Measurements from ENCODE around the gene PHLDB2.

The PHLDB2 gene

DNA sequence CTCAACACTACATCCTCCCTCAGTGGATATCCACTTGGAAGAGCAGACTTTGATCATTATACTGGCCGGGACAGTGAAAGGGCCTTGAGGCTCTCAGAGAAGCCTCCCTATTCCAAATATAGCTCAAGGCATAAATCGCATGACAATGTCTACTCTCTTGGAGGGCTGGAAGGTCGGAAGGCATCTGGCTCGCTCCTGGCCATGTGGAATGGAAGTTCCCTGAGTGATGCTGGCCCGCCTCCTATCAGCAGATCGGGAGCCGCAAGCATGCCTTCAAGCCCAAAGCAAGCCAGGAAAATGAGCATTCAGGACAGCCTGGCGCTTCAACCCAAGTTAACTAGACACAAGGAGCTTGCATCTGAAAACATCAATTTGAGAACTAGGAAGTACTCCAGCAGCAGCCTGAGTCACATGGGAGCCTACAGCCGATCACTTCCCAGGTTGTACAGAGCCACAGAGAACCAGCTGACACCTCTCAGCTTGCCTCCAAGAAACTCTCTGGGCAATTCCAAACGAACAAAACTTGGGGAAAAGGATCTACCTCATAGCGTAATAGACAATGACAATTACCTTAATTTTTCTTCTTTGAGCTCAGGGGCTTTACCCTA lies 25.4 kb downstream of the PHLDB2 start:
- no peak for DNase-seq (ENCODE audit: low spot score)

DNA sequence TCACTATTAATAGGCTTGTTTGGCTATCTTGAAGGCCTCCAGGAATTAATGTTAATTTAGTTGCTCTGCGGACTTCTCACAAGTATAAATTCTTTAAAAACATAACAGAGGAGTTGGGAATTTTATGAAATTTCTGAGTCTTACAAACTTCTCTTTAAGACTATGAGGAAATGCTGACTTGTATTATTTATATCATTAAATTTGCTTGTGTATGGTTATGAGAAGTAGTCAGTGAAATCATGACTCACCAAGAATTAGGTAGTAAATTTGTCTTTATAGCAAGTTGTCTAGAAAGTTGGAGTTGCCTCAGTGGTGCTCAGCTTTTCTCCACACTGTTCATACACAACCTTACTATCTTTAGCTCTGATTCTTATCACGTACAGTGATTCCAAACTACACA lies 26.5 kb downstream of the PHLDB2 start:
- no peak for DNase-seq (ENCODE audit: low spot score)

DNA sequence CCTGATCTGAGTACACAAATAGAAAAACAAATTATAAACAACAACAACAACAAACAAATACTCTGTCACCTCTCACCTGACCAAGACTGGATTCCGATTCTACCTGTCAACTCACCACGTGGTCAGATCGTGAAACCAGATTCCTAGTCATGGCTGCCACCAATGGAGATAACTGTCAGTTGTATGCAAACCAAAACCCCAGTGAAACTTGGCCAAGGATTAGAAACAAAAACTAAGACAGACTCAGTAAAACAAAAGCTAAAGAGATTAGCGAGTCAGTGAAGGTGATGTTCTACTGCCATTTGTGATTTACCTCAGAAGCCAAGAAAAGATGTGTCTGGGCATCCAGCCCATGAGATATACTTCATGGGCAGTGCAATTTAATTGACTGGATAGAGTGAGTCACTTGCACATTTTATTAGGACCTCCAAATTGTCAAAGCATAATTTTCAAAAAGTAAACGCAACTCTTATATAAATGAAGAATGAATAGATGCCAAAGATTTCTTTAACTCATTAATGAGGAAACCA lies 31.1 kb downstream of the PHLDB2 start:
- DNase-seq (ENCODE audit: low spot score): no peak

DNA sequence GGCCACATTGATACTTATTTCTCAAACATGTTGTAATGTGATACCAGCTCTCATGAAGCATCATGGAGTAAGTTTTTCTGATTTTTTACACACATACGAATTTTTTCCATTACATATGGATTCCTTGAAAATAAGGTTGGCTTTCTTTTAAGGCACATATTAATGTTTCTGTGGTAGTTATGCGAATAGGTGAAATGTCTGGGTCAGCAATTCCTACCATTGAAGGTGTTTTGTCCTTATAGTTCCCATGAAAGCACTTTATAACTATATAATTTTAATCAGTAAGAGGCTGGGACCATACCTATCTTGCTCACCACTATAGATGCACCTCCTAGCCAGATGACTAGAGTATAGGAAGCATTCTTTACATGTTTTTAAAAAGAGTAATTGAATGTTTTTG lies 33.0 kb downstream of the PHLDB2 start:
- DNase-seq (ENCODE audit: low spot score): no peak

DNA sequence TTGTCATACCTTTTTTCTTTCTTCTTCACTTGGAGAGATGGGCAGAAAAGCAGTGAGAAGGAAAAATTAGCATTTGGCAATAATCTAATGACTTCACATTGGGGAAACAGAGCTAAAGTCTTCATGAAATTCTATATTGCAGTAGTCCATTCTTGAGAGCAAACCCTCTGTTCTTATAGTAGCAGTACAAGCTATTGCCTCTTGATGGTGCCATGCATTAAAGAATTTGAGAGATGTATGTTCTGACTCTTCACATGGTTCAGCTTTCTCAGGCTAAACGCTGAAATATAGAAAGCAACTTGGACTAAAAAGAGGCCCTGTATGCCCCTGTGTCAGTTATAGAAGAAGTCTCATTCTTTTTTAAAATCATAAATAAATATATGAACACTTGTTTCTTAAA lies 36.0 kb downstream of the PHLDB2 start:
- DNase-seq (ENCODE audit: low spot score): peak; percentile 33

DNA sequence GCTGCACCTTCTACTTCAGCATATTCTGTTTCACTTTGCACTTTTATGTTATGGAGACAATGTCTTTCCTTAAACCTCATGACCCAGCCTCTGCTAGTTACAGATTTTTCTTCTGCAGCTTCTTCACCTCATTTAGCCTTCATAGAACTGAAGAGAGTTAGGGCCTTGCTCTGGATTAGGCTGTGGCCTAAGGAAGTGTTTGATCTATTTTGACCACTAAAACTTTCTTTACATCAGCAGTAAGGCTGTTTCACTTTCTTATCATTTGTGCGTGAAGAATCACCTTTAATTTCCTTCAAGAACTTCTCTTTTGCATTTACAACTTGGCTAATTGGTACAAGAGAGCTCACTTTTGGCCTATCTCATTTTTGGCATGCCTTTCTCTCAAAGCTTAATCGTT lies 40.9 kb downstream of the PHLDB2 start:
- DNase-seq (ENCODE audit: low spot score): no peak

DNA sequence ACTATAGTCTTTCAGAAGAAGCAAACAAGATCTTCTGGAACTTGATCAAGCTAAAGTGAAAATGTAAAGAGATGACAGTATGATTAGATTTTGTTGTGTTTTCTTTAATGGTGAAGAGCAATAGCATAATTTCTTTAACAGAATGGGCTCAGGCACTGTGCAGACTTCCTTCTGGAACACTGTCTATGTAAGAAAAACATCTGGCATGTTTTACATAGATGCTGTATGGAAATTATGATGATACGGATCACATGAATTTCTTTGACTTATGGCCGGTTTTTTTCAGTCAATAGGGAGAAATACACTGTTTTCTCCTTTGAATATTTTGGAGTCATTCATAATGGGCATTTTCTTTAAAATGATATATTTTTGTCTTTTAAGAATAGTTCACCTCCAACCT lies 42.6 kb downstream of the PHLDB2 start:
- no peak for DNase-seq (ENCODE audit: low spot score)

DNA sequence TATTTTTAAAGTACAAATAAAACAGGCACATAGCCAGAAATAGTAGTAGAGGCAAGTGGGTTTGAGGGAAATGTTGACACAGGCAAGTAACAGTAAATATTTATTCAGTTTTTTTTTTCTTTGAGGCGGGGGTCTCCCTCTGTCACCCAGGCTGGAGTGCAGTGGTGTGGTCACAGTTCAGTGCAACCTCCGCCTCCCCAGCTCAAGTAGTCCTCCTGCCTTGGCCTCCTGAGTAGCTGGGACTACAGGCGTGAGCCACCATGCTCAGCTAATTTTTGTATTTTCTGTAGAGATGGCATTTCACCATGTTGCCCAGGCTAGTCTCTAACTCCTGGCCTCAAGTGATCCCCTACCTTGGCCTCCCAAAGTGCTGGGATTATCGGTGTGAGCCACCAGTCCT lies 43.5 kb downstream of the PHLDB2 start:
- DNase-seq (ENCODE audit: low spot score): no peak

DNA sequence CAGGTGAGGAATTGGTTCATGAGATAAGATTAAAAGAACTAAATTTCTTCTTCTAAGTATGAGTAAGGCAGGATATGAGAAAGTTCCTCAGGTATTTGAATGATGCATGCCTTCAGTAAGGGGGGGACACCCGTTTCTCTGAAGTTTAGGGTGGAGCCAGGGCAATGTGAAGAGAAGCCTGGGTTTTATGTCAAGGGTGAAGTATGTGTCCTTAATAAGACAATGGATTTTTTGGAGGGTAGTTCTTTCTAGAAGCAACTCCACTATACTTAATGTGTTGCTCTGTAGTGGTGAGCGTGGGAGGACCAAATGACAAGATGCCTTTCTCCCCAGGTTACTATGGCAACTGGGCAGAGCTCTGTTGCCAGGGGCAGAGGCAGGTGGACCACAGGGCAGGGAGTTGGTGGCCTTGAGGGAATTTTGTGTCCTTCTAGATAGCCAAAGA lies 44.0 kb downstream of the PHLDB2 start:
- DNase-seq (ENCODE audit: low spot score): no peak

DNA sequence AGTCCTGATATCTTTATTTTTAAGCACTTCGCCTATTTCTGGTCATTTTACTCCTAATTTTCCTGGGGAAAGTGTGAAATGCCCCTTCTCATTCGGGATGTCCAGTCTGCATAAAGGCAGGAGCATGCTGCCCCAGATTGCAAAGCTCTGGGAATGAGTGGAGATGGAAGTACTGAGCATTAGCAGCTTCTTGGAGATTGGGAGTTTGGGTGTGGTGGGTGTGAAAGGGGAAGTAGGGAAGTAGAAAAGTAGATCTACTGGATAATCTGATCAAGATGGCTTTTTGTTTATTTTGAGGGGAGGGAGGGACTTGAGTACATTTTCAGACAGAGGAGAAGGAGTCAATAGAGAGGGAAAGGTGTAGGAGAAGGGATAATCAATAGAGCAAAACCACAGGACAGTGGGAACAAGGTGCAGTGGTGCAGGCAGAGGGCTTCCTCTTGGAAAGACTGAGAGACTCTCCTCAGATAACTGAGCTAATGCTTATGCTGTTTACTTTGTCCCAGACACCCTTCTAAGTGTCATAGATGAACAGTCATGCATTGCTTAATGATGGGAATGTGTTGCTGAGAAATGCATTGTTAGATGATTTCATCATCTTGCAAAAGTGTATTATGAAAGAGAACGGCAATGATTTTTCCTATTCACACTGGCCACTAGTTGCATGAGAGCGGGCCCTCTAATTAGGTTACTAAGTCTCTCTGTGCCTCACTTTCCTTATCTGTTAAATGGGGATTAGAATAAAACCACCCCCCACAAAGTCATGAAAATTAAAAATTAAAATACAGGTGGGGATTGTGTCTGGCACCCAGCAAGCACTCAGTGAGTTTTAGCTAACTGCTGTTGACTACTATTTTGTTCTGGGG lies 45.5 kb downstream of the PHLDB2 start:
- DNase-seq (ENCODE audit: low spot score): no peak

DNA sequence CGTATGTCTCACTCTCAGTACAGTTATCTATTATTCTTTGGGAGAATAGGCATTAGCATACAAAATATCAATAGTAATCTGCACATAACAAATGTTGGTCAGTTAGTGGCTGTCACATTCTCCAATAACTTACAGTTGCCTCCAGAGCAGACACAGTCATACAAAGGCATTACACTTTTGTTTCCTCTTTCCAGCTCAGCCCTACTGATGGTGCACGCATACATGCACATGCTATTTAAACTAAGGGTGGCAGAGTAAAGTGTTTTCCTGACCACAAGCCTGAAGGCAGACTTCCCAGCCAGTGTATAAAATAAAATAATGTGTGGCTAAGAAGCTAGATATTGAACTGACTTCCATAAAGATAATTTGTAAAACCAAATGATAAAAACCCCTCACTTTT lies 47.6 kb downstream of the PHLDB2 start:
- DNase-seq (ENCODE audit: low spot score): no peak

DNA sequence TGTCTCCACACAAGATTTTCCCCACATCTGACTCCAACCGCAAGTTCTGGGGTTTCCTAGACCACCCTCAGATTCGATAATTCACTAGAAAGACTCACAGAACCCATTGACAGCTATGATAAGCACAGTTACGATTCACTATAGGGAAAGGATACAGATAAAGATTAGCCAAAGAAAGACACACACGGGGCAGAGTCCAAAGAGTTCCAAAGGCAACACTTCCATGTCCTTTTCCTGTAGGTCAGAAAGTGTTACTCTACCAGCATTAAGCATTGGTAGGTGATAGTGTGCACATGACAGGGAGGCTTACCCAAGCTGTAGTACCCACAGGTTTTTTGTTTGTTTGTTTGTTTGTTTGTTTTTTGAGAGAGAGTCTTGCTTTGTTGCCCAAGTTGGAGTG lies 48.1 kb downstream of the PHLDB2 start:
- DNase-seq (ENCODE audit: low spot score): no peak

DNA sequence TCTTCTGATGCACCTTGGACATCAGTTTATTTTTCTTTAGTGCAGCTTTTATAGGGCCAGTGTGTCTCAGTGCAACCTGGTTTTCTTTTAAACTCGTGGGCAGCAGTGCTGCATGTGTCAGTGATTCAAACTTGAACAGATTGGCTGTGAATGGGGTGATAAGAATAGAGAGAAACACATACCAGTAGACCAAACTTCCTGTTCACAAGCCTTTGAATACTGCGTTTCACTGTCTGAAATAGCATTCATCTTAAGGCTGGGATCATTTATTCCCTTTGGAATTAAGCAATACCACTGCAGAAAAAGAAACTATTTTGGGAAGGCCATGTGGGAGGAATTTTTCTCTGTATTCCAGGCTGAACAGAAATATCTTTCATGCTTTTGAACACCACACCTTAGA lies 51.7 kb downstream of the PHLDB2 start:
- no peak for DNase-seq (ENCODE audit: low spot score)

DNA sequence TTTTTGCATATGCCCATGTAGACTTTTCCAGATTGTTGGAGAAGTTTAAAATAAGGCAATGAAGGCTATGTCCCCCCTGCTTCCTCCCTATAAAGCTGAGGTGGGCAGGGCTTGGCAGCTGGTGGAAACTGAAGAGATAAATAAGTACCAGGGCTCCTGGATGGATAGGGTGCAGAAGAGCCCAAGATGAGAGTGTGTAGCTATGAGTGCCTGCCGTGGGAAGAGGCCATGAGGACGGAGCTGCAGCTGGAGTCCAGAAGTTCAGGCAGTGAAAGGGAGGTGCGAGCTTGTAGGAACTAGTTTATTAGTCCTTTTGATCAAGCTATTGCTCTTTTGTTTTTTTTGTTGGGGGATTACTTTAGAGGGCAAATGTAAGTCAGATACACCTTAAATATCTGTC lies 52.4 kb downstream of the PHLDB2 start:
- DNase-seq (ENCODE audit: low spot score): no peak

DNA sequence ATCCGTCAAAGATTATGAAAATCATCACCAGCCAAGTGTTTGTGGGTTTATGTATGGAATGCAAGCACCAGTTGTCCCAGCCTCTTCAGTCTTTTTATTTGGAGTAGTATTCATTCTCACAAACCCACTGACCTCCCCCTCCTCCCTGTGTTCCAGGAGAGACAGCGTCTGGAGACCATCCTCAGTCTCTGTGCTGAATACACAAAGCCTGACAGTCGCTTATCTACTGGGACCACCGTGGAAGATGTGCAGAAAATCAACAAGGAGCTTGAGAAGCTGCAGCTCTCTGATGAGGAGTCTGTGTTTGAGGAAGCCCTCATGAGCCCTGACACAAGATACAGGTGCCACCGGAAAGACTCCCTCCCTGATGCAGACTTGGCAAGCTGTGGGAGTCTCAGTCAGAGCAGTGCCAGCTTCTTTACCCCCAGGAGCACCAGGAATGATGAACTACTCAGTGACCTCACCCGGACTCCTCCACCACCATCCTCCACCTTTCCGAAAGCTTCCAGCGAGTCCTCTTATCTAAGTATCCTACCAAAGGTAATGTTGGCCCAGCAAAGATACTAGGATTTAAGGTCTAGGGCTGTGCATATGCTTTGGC lies 54.2 kb downstream of the PHLDB2 start:
- no peak for DNase-seq (ENCODE audit: low spot score)

DNA sequence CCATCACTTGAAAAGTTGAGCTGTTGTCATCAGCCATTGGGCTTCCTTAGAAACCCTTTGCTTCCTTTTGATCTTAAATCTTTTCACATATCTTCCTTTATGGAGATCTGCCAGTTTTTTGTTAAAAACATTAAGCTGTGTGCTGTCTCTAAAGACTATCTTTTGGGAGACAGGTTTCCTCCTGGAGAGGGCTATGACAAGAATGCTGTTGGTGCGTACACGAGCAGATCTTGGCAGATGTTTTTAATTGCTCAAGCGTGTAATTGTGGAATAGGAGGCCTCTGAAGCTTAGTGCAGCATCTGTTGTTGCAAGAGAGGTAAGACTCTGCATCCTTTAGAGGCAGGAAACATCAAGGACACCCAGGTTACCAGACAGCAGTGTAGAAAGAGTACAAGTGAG lies 56.8 kb downstream of the PHLDB2 start:
- no peak for DNase-seq (ENCODE audit: low spot score)

DNA sequence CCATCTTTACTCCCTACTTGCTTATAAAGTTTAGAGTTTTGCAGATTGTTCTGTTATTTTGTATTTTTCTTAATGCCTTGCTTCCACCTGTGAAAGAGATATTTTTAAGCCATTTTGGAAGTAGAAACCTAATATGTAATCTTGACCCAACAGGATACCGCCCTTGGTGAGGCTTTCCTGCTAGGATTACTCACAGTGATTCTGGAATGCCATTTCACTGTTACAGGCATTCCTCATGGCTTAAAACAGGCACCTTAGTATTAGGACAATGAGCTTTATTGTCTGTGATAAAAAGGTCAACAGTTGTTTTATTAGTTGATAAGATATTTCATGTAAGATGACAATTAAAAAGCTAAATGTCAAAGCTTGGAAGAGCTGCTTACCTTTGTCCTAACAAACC lies 58.2 kb downstream of the PHLDB2 start:
- DNase-seq (ENCODE audit: low spot score): no peak

DNA sequence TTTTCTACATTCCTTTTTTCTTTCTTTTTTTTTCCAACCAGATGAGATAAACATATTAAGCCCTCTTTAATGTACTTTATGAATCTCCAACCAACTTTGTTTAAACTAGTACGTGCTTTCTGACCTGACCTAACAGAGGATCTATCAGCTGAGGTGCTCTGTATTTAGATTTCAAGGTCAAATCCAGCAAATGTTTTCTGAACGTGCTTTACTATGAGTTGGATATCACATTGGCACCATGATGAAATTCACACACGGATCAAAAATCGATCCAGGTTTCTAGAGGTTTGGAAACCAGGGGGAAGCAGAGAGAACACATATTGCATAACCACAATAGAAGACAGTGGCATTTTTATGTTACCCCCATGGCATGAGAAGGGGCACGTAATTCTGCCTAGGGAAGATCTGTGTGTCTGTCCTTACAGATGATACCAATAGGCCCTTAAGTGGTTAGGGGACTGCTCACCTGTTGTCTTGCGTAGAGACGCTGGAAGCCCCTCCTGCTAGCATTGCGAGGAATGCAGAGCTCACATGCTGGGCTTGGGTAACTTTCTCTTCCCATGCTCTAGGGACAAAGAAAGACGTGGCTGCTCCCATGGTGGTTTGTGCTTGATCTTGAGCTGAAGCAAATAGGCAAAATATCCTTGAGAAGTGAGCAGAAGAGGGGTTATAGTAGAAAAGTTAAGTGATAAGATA lies 60.5 kb downstream of the PHLDB2 start:
- DNase-seq (ENCODE audit: low spot score): no peak

DNA sequence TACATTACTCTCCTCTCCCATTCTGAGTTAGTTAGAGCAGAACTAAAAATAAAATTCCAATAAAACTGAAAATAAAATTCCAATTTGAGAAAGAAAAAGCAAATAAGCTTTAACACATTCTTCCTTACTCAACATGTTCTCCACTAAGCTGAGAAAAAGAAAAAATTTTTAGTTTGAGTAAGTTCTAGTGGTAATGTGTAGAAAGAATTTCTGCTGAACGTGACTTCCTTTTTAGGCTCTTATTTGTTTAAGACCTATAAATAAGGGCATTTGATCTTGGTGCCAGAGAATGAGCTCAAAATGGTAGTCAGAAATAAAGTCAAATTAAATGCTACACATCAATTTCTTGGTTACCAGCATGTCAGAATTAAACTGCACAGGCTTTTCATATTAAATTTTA lies 62.1 kb downstream of the PHLDB2 start:
- no peak for DNase-seq (ENCODE audit: low spot score)

DNA sequence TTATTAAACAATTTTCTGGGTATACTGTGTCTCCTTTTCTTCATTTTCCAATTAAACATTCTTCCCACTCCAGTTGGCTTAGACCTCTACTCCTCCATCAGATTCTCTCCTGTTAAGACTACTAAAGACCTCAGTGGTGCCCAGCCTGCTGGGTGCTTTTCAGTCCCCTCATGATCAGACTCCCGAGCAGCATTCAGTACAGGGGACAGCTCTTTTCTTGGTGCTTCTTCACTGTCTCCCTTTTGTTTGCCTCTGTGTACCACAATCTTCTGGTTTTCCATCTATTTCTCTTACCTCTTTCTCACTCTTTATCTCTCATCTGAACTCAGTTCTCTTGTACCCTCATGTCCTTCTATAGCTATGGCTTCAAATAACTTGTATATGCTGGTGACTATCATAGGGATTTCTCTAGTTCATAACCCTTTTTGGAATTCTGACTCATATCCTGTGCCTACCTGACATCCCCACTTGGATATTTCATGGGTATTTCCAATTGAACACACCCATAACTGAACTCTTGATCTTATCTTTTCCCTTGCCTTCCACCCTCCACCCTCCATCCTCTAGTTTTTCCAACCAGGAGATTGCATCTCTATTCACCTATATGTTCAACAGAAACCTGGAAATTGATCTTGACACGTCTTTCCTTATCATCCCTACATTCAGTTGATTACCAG lies 64.2 kb downstream of the PHLDB2 start:
- no peak for DNase-seq (ENCODE audit: low spot score)

DNA sequence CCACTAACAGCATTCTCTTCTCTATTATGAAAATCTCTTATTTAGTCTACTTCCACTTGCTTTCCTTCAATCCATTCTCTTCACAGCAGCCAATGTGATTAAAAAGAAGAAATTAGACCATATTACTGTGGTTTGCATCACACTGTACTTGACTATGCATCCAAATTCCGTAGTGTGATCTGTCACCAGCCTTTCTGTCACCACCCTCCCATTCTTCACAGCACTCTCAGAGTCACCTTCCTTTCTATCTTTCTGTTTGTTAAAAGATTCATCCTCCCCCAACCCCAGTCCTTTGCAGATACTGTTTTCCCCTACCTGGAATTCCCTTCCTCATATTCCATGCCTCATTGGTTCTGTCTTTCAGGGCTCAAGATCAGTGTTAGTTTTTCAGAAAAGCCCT lies 64.7 kb downstream of the PHLDB2 start:
- DNase-seq (ENCODE audit: low spot score): no peak

DNA sequence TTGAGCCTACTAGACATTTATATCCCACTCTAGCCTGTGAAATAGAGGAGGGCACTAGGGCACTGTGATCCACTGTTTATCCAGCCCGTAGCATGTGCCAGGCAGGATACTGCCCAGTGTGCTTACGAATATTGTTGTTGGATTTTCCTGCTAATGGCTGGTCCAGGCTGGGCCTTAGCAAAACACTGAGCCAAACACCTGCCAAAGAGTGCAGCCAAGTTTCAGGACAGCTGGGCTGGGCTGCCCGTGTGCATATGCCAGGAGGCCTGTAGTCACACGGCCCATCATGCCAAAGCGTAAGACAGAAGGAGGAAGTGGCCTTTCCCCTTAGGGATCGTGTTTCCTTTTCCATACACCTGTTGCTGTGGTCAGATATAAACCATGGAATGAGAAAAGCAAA lies 65.2 kb downstream of the PHLDB2 start:
- no peak for DNase-seq (ENCODE audit: low spot score)

Measured in D341Med (cell line).